Left colon (tissue), 2 donors: ENCODE measurements around the gene GPRC5A. TPM values are rescaled to one million over a fixed set of nuclear protein-coding genes. Genes with fewer than 3 reads are reported as not detected.

Experiments
- ATAC-seq: fragments of 200-7000 bp; cut with Tn5 transposase; one replicate; pipeline ENCODE4 v1.9.1; 2020; ENCODE audit warnings: mild to moderate bottlenecking, moderate library complexity
- DNase-seq, 2 donors: peaks; one replicate each; pipeline ENCODE4 v3.0.0-alpha.2; 2020
- intact Hi-C, 2 donors: fragments of 100-400 bp; cut with DNase I in 1 of 2; cut with micrococcal nuclease in 1 of 2; formaldehyde crosslinking; loops; one replicate each; pipeline versions ENCODE4 v1.11.2 to v1.14.0; 2022; cut with DNase I, micrococcal nuclease
- total RNA-seq, 2 donors: library from RNA; stranded (reverse); fragmentation: NEBNext Ultra II Directional; extraction: Animal tissue kit (Norgen Biotek cat#: 25700); gene quantifications; one replicate each; pipeline ENCODE4 v1.2.1, GENCODE V29; 2021
- donor health status: DM: no; HTN: no; CAD: no.
- donor health status: DM: yes; HTN: yes; CAD: no.

Gene GPRC5A
- total RNA-seq, 2 donors from 2014 or later: 206 to 463 TPM

DNA sequence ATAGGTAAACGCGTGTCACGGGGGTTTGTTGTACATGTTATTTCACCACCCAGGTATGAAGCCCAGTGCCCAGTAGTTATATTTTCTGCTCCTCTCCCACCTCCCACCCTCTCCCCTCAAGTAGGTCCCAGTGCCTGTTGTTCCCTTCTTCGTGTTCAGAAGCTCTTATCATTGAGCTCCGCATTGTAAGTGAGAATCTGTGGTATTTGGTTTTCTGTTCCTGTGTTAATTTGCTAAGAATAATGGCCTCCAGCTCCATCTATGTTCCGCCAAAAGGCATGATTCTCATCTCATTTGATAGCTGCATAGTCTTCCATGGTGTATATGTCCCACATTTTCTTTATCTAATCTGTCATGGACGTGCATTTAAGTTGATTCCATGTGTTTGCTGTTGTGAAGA is 67.5 kb downstream of the GPRC5A start:
- ATAC-seq: no peak
- DNase-seq: no peak
- intact Hi-C loops: no loop called here

GRCh38 chr12:12960639-12961209 is 69.4 kb downstream of the GPRC5A start:
- no peak for DNase-seq
- no peak for ATAC-seq
- intact Hi-C loops: no loop called here

DNA sequence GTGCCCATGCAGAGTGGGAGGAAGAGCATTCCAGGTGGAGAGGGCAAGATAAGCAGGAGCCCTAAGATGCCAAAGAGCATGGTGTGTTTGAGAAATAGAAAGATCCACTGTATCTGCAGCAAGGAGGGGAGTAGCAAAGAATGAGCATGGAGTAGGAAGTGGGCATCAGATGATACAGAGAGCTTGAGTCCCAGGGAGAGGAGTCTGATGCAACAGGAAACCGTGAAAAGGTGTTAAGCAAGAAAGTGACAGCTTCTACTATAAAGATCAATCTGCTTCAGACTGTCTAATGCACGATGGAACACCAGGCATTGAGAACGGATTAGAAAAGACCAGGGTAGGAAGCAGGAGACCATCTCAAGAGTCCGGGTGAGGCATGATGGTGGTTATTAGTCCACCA is 72.9 kb downstream of the GPRC5A start:
- DNase-seq (no peak), ATAC-seq (no peak)
- intact Hi-C loops: no loop called here

DNA sequence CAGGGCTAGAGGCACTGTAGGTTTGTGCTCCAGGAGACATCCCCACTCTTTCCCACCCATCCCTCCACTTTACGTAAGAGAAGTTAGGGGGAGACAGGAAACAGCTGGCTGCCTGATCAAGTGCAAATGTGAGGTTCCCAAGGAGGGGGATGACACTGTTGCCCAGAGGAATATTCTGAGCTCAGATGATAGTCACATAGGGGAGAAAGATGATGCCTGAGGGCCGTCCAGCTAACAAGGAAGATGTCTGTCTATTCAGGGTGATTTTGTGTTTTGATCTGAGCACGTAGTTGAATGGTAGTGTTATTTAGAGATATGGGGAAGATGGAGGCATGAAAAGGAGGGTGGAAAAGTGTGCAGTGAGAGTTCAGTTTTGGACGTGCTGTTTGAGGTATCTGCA is 74.5 kb downstream of the GPRC5A start:
- intact Hi-C loops: no loop called here
- no peak for ATAC-seq
- DNase-seq: no peak

Other genes starting within 250 kb of the GPRC5A start
- under 1 TPM; 0.34 to 0.37 TPM for gene GPR19, start 195.4 kb upstream of the GPRC5A start, total RNA-seq
- 10 to 100 TPM; 38.0 to 53.3 TPM for gene CDKN1B, start 174.2 kb upstream of the GPRC5A start, total RNA-seq
- 1 to 10 TPM; 2.6 to 6.7 TPM for gene APOLD1, start 105.9 kb upstream of the GPRC5A start, total RNA-seq
- gene DDX47, start 78.2 kb upstream of the GPRC5A start, total RNA-seq: 10 to 100 TPM; 30.5 to 31.0 TPM
- gene GPRC5D, start 60.6 kb downstream of the GPRC5A start, total RNA-seq: under 1 TPM in 1 of 2 donors, not detected in 1; 0.28 TPM
- 10 to 100 TPM; 26.0 to 62.9 TPM for gene HEBP1, start 108.7 kb downstream of the GPRC5A start, total RNA-seq
- 1 to 10 TPM; 1.3 to 1.7 TPM for gene FAM234B, start 152.8 kb downstream of the GPRC5A start, total RNA-seq
- not detected for gene GSG1, start 212.1 kb downstream of the GPRC5A start, total RNA-seq